A204.1 (cell line): ENCODE results near the gene CACNG3.

ENCODE experiments used
- FAIRE-seq: peaks from 2 replicates; lab custom pipeline; 2012; peaks lifted over from hg19 to GRCh38; lab: Jason Lieb, UNC

CACNG3 gene

GRCh38 chr16:24396350-24397271, 140.5 kb downstream of the CACNG3 start:
- no peak for FAIRE-seq

GRCh38 chr16:24409045-24409444, 152.9 kb downstream of the CACNG3 start:
- no peak for FAIRE-seq
